ENCODE results near the gene AGAP3.
A peak's percentile ranks its signal among the peaks of the same experiment; 100 is the strongest.

The AGAP3 gene

GRCh38 chr7:151123158-151123821 lies 37.0 kb downstream of the AGAP3 start:
- DNase-seq (ENCODE audit: low read depth): no peak

- DNase-seq (ENCODE audit: low read depth): peak; percentile 52
Measured at GRCh38 chr7:151123822-151124464, 37.7 kb downstream of the AGAP3 start.

GRCh38 chr7:151124481-151124880 lies 38.2 kb downstream of the AGAP3 start:
- no peak for DNase-seq (ENCODE audit: low read depth)

GRCh38 chr7:151124899-151125399 lies 38.7 kb downstream of the AGAP3 start:
- DNase-seq (ENCODE audit: low read depth): no peak

- no peak for DNase-seq (ENCODE audit: low read depth)
Measured at GRCh38 chr7:151125470-151125845, 39.2 kb downstream of the AGAP3 start.

- DNase-seq (ENCODE audit: low read depth): no peak
Measured at GRCh38 chr7:151125846-151126481, 39.7 kb downstream of the AGAP3 start.

- no peak for DNase-seq (ENCODE audit: low read depth)
Measured at GRCh38 chr7:151126491-151127137, 40.3 kb downstream of the AGAP3 start.

- no peak for DNase-seq (ENCODE audit: low read depth)
Measured at GRCh38 chr7:151128144-151128543, 41.9 kb downstream of the AGAP3 start.

GRCh38 chr7:151128716-151129115 lies 42.4 kb downstream of the AGAP3 start:
- DNase-seq (ENCODE audit: low read depth): no peak

GRCh38 chr7:151129117-151129959 lies 43.1 kb downstream of the AGAP3 start:
- DNase-seq (ENCODE audit: low read depth): no peak

- no peak for DNase-seq (ENCODE audit: low read depth)
Measured at GRCh38 chr7:151129960-151130591, 43.8 kb downstream of the AGAP3 start.

- no peak for DNase-seq (ENCODE audit: low read depth)
Measured at GRCh38 chr7:151130741-151131157, 44.5 kb downstream of the AGAP3 start.

GRCh38 chr7:151131224-151131591 lies 44.9 kb downstream of the AGAP3 start:
- no peak for DNase-seq (ENCODE audit: low read depth)

GRCh38 chr7:151131592-151132293 lies 45.5 kb downstream of the AGAP3 start:
- DNase-seq (ENCODE audit: low read depth): no peak

- DNase-seq (ENCODE audit: low read depth): no peak
Measured at GRCh38 chr7:151132461-151133205, 46.4 kb downstream of the AGAP3 start.

GRCh38 chr7:151133266-151133985 lies 47.2 kb downstream of the AGAP3 start:
- no peak for DNase-seq (ENCODE audit: low read depth)

GRCh38 chr7:151133986-151134742 lies 47.9 kb downstream of the AGAP3 start:
- no peak for DNase-seq (ENCODE audit: low read depth)

- DNase-seq (ENCODE audit: low read depth): no peak
Measured at GRCh38 chr7:151134743-151135524, 48.7 kb downstream of the AGAP3 start.

Measured in GM04504 (cell line).